Uterus (tissue), 2 donors: ENCODE measurements around the gene CTRL.

Experiments
- POLR2A ChIP-seq, 2 donors: fragments of 450-650 bp; IDR thresholded peaks; one replicate each; pipeline ENCODE4 v1.6.1; 2016; ENCODE audit warnings: antibody characterized with exemption in 2 of 2, mild to moderate bottlenecking in 1 of 2, moderate library complexity in 1 of 2
- TF ChIP-seq, protein P1 (sequence below), 4 experiments: fragments of 200-600 bp in 2 of 4; fragments of 450-650 bp in 2 of 4; sonication (generic) in 2 of 4; IDR thresholded peaks; one replicate each; pipeline ENCODE4 v1.5.1; 2016 to 2019; ENCODE audit warnings: antibody characterized with exemption in 4 of 4, mild to moderate bottlenecking in 2 of 4, moderate library complexity in 1 of 4

DNA sequence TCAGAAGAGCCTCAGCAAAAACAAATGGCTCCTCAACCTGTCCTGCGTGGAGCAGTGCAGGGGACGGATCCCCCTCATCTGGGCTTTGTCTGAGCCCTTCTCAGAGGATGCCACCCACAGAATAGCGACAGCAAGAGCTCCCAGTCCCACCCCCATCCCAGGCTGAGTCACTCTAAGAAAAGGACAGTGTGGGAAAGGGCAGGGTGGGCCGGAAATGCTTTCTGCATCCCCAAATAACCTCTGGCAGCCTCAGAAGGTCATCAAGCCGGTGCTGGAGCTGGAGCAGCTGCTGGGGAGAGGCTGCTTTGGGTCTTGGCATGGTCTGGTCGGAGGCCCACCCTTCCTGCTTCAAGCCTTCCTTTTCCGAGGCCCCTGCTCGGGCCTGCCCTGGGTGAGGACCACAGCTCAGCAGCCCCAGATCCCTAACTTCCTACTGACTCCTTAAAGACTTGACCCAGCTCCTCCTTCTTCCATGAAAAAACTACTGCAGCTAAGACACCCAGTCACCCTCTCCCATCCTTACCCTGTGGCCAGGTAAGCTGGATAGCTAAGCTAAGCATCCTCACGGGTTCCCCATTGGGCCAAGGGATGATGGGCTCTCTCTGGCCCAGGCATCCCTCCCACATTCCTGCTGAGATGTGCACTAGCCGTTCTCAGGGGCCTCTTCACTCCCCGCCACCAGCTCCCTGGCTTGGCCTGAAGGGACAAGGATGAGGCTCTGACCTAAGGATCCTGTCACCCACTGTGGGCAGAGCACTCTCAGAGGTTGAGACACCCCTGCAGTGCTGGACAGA, 28.1 kb upstream of the CTRL start:
- no peak for TF ChIP-seq POLR2A (IDR thresholded peaks at IDR 0.05)
- TF ChIP-seq, protein P1, sequence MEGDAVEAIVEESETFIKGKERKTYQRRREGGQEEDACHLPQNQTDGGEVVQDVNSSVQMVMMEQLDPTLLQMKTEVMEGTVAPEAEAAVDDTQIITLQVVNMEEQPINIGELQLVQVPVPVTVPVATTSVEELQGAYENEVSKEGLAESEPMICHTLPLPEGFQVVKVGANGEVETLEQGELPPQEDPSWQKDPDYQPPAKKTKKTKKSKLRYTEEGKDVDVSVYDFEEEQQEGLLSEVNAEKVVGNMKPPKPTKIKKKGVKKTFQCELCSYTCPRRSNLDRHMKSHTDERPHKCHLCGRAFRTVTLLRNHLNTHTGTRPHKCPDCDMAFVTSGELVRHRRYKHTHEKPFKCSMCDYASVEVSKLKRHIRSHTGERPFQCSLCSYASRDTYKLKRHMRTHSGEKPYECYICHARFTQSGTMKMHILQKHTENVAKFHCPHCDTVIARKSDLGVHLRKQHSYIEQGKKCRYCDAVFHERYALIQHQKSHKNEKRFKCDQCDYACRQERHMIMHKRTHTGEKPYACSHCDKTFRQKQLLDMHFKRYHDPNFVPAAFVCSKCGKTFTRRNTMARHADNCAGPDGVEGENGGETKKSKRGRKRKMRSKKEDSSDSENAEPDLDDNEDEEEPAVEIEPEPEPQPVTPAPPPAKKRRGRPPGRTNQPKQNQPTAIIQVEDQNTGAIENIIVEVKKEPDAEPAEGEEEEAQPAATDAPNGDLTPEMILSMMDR (IDR thresholded peaks at IDR 0.05): no peak
